GM15510 (cell line): ENCODE results near the gene TRIM46.

Source experiments
- POLR2A ChIP-seq: IDR thresholded peaks from 3 replicates; pipeline ENCODE4 v1.6.1; 2011; ENCODE audit warnings: borderline replicate concordance; ENCODE audit not compliant: insufficient read length; ENCODE audit errors: extremely low read depth

The TRIM46 gene

DNA sequence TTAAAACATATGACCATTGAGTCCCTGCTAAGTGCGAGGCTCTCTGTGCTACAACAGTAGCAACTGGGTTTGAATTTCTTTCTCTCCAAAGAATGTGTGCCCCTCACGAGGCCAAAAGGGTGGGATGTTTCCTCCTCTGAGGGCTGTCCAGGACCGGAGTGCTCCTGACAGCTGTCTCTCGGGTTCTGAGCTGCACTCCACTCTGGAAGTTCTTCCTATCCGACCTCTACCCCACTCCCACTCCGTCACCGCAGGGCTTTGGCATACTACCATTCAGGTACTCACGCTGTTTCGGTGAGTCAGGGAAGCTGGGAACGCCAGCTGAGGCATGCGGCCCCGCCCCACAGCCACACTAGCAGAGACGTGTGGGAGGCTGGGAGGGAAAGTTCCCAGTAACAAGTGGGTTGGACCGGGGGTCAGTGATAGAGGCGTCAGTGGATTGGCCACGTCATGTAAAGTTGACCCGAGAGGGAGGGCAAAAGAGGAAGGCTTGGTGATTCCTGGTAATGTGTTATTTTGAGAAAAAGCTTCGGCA lies 38.7 kb upstream of the TRIM46 start:
- TF ChIP-seq POLR2A: no peak

DNA sequence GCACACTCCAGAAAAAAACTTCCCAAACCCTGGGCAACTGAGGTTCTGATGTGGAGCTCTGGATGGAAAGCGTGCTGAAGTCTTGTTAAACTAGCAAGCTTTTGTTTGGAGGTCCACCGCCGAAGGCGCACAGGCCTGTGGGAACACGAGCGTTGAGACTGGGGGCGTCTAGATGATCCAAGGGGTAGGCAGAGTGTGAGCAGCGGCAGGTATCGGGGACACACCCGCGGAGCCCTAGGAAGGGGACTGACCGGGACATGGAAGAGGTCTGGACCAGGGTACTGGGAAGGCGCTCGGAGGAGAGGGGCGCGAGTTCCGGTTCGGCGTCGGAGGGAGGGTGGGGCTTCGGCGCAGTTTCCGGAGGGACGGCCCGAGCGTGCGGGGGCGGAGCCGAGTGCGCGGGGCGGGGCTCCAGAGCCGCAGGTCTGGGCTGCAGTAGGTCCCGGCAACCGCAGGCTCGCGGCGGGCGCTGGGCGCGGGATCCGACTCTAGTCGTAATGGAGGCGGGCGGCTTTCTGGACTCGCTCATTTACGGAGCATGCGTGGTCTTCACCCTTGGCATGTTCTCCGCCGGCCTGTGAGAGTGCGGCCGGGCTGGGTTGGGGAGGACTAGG lies 38.1 kb upstream of the TRIM46 start, which contains the start of gene SLC50A1:
Gene SLC50A1 (plus strand): TSS at position 438 of the 614 bp plus-strand sequence. CDS start 60 bp downstream, at position 498.
- peak; percentile 96 for TF ChIP-seq POLR2A

DNA sequence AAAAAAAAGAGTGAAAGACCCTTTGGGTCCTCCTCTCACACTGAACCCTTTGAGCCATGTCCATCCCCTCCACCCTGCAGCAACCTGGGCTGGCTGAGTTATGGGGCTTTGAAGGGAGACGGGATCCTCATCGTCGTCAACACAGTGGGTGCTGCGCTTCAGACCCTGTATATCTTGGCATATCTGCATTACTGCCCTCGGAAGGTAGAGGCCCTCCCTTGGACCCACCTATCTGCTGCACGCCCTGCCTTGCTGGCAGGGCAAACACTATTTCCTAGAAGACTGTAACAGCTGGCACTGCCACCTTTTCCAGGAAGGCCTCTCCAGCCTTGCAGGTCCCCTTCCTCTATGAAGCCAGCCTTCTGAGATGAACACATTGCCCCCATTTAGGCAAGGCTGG lies 36.9 kb upstream of the TRIM46 start:
- TF ChIP-seq POLR2A: no peak

DNA sequence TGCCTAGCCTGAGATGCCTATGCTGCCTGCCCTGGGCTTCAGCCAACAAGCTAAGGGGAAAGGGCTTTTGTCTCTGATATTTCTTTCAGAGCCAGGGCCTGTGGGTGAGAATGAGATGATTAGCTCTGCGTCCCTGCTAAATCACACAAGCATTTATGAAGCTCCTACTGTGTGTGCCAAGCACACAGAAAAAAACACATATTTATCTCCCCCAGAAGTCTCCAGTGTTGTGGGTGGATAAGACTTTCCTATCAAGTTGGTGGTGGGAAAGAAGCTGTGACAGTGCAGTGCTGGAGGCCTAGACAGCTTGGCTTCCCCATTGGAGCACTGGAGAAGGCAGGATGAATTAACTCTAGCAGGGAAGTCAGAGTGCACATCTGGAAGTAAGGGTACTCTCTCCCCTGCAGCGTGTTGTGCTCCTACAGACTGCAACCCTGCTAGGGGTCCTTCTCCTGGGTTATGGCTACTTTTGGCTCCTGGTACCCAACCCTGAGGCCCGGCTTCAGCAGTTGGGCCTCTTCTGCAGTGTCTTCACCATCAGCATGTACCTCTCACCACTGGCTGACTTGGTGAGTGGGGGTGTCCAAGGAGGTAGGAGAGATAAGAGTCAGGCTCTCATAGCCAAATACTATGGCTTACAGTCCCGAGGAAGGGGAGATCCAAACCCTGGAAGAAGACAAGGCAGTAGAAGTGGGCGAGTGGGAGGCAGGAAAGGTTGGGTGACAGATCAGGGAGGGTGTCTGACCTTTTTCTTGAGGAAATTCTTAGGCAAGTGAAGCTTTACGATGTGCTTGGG lies 36.3 kb upstream of the TRIM46 start:
- TF ChIP-seq POLR2A: no peak

DNA sequence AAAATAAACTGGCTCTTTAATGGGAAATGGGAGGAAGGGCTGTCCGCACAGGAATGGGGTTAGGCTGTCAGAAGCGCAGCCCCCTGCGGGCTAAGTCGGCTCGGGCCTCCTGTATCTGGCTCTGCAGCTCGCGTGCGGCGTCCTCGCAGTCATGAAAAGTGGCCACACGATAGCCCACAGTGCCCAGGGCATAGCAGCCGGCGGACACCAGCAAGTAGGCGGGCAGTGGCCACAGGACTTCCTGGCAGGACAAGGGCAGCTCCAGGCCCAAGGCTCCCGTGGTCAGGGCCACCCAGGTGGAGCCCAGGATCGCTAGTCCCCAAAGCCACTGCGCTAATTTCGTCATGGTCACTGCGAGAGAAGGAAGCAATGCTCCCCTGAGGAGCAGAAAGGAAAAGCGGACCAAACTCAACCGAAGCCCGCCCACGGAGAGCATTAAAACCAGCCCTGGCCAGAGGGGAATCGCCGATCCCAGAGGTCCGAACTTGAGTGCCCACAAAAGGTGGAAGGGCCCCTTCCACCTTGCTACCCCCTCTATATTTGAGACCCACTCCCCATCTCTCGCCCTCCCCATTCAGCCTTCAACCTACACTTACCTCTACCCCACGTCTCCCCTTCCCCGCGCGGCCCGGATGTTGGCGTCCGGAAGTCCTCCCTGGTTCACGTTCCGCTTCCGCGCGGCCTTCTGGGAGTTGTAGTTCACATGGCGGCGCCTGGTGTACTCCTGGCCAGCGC lies 33.6 kb upstream of the TRIM46 start, which contains the start of gene DPM3:
Gene DPM3 (minus strand): TSS at position 637 of the 735 bp plus-strand sequence. CDS start 291 bp downstream, at position 346.
- TF ChIP-seq POLR2A: peak; percentile 75

DNA sequence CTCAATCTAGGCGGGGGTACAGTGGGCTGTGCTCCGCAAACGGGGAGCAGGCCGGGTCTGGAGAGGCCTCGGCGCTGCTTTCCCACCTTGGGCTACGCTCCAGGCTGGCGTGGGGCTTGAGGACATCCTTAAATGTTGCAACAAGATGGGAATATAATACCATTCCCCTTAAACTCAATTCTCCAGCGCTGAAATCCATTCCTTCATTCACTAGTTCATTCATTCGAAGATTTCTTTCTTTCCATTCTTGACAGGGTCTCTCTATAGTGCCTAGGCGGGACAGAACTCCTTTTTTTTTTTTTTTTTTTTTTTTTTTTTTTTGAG lies 33.1 kb upstream of the TRIM46 start:
- TF ChIP-seq POLR2A: no peak

DNA sequence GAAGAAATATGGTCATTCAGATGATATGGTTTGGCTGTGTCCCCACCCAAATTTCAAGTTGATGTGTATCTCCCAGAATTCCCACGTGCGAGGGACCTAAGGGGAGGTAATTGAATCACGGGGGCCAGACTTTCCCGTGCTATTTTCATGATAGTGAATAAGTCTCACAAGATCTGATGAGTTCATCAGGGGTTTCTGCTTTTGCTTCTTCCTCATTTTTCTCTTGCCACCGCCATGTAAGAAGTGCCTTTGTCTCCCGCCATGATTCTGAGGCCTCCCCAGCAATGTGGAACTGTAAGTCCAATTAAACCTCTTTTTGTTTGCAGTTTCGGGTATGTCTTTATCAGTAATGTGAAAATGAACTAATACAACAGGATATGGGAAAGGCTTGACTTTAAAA lies 31.9 kb upstream of the TRIM46 start:
- no peak for TF ChIP-seq POLR2A

DNA sequence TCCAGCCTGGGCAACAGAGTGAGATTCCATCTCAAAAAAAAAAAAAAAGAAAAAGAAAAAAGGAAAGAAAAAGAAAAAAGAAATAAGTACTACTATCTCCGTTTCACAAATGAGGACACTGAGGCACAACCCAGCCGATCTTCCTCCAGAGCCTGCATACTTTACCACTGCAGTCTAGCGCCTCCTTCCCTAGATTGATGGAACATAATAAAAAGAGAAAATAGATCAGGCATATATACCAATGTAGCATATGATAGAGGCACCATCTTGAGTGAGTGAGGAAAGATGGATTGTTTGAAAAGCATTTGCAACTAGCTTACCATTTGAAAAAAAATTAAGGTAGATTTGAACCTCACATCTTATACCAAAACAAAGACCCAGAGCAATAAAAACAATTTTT lies 28.2 kb upstream of the TRIM46 start:
- no peak for TF ChIP-seq POLR2A

DNA sequence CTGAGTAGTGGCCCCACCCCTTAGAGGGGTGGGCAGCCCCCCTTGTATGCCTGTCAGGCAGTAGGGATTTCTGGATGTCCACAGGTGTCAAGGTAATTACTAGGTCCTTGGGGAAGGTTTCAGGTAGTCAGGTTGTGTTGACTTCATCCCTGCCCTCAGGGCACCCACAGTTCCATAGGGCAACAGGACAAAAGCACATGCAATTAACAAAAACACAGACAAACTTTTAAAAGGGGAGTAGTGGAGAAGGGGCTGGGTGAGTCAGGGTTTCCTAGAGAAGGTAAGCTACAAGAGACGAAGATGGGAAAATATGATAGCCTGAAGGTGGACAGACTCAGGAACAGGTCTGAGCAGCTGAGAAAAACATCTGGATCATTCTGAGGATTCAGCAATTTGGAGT lies 14.7 kb upstream of the TRIM46 start:
- TF ChIP-seq POLR2A: no peak

DNA sequence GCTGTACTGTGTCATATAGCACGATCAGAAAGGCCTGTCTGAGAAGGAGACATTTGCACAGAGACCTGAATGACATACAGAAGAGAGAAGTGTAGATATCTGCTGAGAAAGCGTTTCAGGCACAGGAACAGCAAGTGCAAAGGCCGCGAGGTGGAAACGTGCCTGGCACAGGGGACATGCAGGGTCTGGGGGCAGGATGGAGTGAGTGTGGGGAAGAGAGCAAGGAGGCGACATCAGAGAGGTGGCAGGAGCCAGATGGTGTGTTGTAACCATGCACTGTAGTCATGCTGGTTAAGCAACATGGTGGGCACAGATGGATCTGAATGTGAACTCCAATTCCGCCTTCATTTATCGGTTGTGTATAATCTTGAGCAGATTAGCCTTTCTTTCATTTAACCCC lies 13.5 kb upstream of the TRIM46 start:
- TF ChIP-seq POLR2A: no peak

DNA sequence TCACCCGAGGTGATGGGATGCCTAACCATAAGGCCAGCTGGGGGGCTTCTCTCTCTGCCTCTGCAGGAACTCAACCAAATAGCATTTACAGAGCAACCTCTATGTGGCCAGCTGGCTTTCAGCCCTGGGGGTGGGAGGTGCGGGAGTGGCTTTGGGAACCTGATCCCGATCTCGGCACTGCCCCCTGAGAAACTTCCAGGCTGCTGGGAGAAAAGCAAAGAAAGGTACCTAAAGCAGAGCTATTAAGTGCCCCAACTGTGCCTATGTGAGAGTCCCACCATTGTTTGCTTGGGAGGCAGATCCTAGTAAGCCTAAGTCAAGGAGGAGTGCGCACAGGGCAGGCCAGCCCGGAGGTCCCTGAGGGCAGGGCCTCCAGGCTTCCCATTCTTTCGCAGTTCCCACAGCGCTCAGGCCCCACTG lies 7.6 kb upstream of the TRIM46 start:
- no peak for TF ChIP-seq POLR2A

DNA sequence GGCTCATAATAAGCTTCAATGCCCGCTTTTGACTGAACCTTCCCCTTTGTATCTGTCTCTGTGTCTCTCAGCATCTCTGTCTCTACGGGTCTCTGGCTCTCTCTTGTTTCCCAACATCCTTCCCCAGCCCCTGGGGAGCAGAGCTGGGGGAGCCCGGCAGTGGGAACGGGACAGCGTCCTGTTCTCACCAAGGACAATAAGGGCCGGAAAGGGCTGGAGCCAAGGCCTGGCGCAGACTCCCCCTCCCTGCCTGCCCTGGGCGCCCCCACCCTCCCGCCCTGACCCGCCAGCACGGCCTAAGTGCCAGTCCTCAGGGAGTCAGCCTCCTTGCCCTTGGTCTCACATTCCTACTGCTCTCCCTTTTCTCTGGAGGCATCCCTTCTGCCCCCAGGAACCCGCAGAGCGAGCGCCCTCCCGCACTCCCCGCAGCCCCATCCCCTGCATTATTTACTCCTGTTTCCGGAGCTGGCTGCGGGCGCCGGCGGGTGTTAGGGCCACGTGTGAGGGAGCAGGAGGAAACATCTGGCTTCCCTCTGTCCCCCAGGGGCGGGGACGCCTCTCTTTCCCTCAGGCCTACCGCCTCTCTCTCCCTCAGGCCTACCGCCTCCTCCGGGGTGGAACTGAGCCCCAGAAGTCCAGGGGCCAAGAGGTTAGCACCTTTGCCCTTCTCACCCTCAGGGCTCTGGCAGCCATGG lies 7.0 kb upstream of the TRIM46 start:
- TF ChIP-seq POLR2A: no peak

DNA sequence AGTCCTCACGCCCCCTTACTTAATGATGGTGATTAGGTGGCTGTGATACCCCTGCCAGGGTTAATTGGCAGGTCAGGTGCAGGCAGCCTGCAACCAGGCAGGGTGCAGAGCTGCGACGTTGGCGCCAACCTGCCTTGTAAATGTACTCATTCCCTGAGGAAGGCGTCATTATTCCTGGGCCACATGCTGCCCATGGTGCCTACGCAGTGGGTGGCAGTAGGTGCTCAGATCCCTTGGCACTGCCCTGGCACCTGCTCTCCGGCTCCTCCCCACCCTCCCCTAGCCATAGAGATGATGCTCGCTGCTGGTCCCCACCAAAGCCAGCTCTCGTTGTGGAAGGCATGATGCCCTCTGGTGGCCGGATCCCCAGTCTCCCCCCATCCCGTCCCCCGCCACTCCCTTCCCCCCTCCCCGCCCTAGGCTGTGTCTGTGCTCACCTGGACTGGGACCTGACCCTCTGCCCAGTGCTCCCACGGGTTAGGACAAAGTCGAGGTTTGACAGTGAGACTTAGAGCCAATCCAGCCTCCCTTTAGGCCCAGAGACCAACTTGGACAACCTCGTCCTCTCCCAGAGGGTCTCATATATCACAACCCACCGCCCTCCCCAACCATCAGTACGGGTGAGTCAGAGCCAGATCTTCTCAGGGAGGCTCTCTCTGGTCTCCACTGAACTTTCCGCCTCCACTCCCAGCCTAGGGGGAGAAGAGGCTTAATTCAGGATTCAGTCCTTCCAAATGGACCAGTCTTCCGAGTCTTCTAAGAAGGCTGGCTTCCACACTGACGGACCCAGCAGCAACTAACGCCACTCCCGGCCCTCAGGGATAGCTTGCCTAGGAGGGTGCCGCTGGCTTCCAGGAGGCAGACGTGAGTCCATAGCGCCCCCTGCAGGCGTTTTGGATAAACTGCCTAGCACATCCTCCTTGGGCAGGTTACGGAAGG lies 6.2 kb upstream of the TRIM46 start:
- no peak for TF ChIP-seq POLR2A
